H1 (cell line): Measurements from ENCODE around the gene PLXNA4. TPM values are rescaled to one million over a fixed set of nuclear protein-coding genes. Genes with fewer than 3 reads are reported as not detected.

Experiments
- JUN ChIP-seq: IDR thresholded peaks from 2 replicates; pipeline ENCODE4 v1.6.1; 2011; ENCODE audit warnings: low read depth, mild to moderate bottlenecking, improper control_type of control experiment, low read length
- SIX5 ChIP-seq: IDR thresholded peaks from 2 replicates; pipeline ENCODE4 v1.6.1; 2011; ENCODE audit warnings: mild to moderate bottlenecking, low read depth, low read length
- ZNF274 ChIP-seq: IDR thresholded peaks from 2 replicates; pipeline ENCODE4 v1.7.0; 2012; ENCODE audit warnings: low read length, borderline replicate concordance; ENCODE audit errors: extremely low read depth
- polyA plus RNA-seq, 7 experiments: library from polyadenylated mRNA; depleted of rRNA in 3 of 7; stranded (reverse) in 5 of 7; unstranded in 2 of 7; fragments of >200 nt in 5 of 7; fragments of 200-250 nt in 2 of 7; gene quantifications; 1 replicate in 5 of 7; 2 replicates in 1 of 7; 4 replicates in 1 of 7; pipeline versions ENCODE4 v1.2.1 to v1.2.3, GENCODE V29; 2011 to 2013; ENCODE audit warnings: missing spikeins in 2 of 7, mixed read lengths in 2 of 7
- total RNA-seq: library from RNA; stranded (reverse); fragmentation: NEBNext Ultra II Directional; extraction: Animal tissue kit (Norgen Biotek cat#: 25700); gene quantifications from 2 replicates; pipeline ENCODE4 v1.2.1, GENCODE V29; 2021
- TF ChIP-seq, protein P1 (sequence below): IDR thresholded peaks from 2 replicates; pipeline ENCODE4 v1.6.1; 2012; ENCODE audit warnings: low read length, inconsistent platforms

Gene PLXNA4
- total and polyA plus RNA-seq, 2 of the 8 experiments (the other 6 are each of a cell fraction or from before 2014, with no cell fraction given), result 0.76 to 0.79 TPM

DNA sequence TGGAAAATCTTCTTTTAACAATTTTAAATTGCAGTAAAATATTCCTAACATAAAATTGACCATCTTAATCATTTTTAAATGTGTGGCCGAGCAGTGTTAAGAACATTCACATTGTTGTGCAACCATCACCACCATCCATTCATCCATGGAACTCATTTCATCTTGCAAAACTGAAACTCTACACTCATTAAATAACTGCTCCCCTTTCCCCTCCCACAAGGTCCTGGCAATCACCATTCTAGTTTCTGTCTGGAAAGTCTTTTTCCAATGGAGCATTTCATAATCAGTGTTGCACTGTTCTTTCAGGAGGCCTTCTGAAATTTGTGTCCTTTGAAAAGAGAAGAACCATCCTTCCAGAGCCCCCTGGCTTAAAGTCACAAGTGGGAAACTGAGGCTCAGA, 233.1 kb downstream of the PLXNA4 start (continued):
- TF ChIP-seq SIX5, result no peak
- TF ChIP-seq ZNF274, result no peak
- TF ChIP-seq, protein P1, sequence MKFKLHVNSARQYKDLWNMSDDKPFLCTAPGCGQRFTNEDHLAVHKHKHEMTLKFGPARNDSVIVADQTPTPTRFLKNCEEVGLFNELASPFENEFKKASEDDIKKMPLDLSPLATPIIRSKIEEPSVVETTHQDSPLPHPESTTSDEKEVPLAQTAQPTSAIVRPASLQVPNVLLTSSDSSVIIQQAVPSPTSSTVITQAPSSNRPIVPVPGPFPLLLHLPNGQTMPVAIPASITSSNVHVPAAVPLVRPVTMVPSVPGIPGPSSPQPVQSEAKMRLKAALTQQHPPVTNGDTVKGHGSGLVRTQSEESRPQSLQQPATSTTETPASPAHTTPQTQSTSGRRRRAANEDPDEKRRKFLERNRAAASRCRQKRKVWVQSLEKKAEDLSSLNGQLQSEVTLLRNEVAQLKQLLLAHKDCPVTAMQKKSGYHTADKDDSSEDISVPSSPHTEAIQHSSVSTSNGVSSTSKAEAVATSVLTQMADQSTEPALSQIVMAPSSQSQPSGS, result no peak
- no peak for TF ChIP-seq JUN
